CD14-positive monocyte (primary cell): ENCODE measurements around the gene CCDC88A. TPM values are rescaled to one million over a fixed set of nuclear protein-coding genes. Genes with fewer than 3 reads are reported as not detected.

ENCODE experiments used
- DNase-seq, 3 donors: peaks; one replicate each; pipeline ENCODE4 v3.0.0-alpha.2; 2011 to 2022
- H2AFZ ChIP-seq: 2 replicates; pipeline ENCODE4 v1.6.0; 2012; ENCODE audit warnings: mild to moderate bottlenecking, low read depth, low read length, inconsistent platforms; ENCODE audit not compliant: insufficient read depth, poor library complexity, severe bottlenecking
- H3K27ac ChIP-seq, 2 donors: 1 replicate in 1 of 2; 2 replicates in 1 of 2; pipeline ENCODE4 v1.5.1; 2012 to 2013; ENCODE audit warnings: low read length in 2 of 2, control low read depth in 1 of 2, inconsistent platforms in 1 of 2, low read depth in 1 of 2, mild to moderate bottlenecking in 1 of 2
- H3K27me3 ChIP-seq, 2 donors: one replicate each; pipeline versions ENCODE4 v1.6.0 to v1.6.1; 2011 to 2013; ENCODE audit warnings: low read length in 2 of 2; ENCODE audit not compliant: control insufficient read depth in 2 of 2, insufficient read depth in 2 of 2
- H3K36me3 ChIP-seq, 2 donors: replicated peaks in 1 of 2; 1 replicate in 1 of 2; 2 replicates in 1 of 2; pipeline versions ENCODE4 v1.5.1 to v1.6.1; 2012 to 2013; ENCODE audit warnings: low read length in 2 of 2, control low read depth in 1 of 2, inconsistent platforms in 1 of 2, mild to moderate bottlenecking in 1 of 2; ENCODE audit not compliant: insufficient read depth in 2 of 2, control insufficient read depth in 1 of 2
- H3K4me1 ChIP-seq, 2 donors: 1 replicate in 1 of 2; 2 replicates in 1 of 2; pipeline versions ENCODE4 v1.5.1 to v1.6.1; 2012 to 2013; ENCODE audit warnings: low read length in 2 of 2, control low read depth in 1 of 2, inconsistent platforms in 1 of 2, mild to moderate bottlenecking in 1 of 2, moderate library complexity in 1 of 2; ENCODE audit not compliant: insufficient read depth in 2 of 2, control insufficient read depth in 1 of 2
- H3K4me2 ChIP-seq: replicated peaks from 2 replicates; pipeline ENCODE3; 2012; ENCODE audit warnings: low read length, moderate library complexity, mild to moderate bottlenecking; ENCODE audit not compliant: poor library complexity, severe bottlenecking; ENCODE audit errors: extremely low read depth
- H3K4me3 ChIP-seq, 3 experiments: fragments of 200-600 bp in 1 of 3; sonication (generic) in 1 of 3; replicated peaks in 1 of 3; 1 replicate in 2 of 3; 2 replicates in 1 of 3; pipeline ENCODE4 v1.5.1; 2011 to 2013; ENCODE audit warnings: low read length in 3 of 3, mild to moderate bottlenecking in 3 of 3, control low read depth in 2 of 3, low read depth in 2 of 3, inconsistent platforms in 1 of 3, moderate library complexity in 1 of 3
- H3K79me2 ChIP-seq: 2 replicates; pipeline ENCODE4 v1.6.0; 2012; ENCODE audit warnings: mild to moderate bottlenecking, control low read depth, inconsistent platforms, low read length, moderate library complexity; ENCODE audit not compliant: insufficient read depth
- H3K9ac ChIP-seq: 2 replicates; pipeline ENCODE4 v1.6.0; 2017; ENCODE audit warnings: low read length, mild to moderate bottlenecking; ENCODE audit not compliant: insufficient read depth, poor library complexity, severe bottlenecking
- H3K9me3 ChIP-seq, 2 donors: replicated peaks in 1 of 2; 1 replicate in 1 of 2; 2 replicates in 1 of 2; pipeline versions ENCODE4 v1.5.1 to v1.6.1; 2012 to 2013; ENCODE audit warnings: low read length in 2 of 2, control low read depth in 1 of 2; ENCODE audit not compliant: control insufficient read depth in 1 of 2, insufficient read depth in 1 of 2
- H4K20me1 ChIP-seq: 2 replicates; pipeline ENCODE4 v1.6.0; 2012; ENCODE audit warnings: mild to moderate bottlenecking, low read length, control low read depth, moderate library complexity; ENCODE audit not compliant: insufficient read depth
- H3K27ac Mint-ChIP-seq, 7 donors: one replicate each; pipeline ENCODE4 v1.8.0; 2020; ENCODE audit warnings: mild to moderate bottlenecking in 7 of 7, mixed read lengths in 7 of 7, moderate library complexity in 6 of 7, inconsistent platforms in 2 of 7
- H3K27me3 Mint-ChIP-seq, 3 donors: one replicate each; pipeline ENCODE4 v1.8.0; 2021 to 2022; ENCODE audit warnings: low read depth in 3 of 3, mild to moderate bottlenecking in 3 of 3, mixed read lengths in 3 of 3, moderate library complexity in 3 of 3, inconsistent platforms in 1 of 3
- H3K36me3 Mint-ChIP-seq, 2 donors: one replicate each; pipeline ENCODE4 v1.8.0; 2020; ENCODE audit warnings: mixed read lengths in 2 of 2, inconsistent platforms in 1 of 2, mild to moderate bottlenecking in 1 of 2
- H3K4me1 Mint-ChIP-seq: one replicate; pipeline ENCODE4 v1.8.0; 2020; ENCODE audit warnings: mild to moderate bottlenecking, mixed read lengths
- H3K4me3 Mint-ChIP-seq, 2 donors: one replicate each; pipeline ENCODE4 v1.8.0; 2020; ENCODE audit warnings: mild to moderate bottlenecking in 2 of 2, mixed read lengths in 2 of 2, moderate library complexity in 1 of 2
- H3K9me3 Mint-ChIP-seq, 7 donors: one replicate each; pipeline ENCODE4 v1.8.0; 2020 to 2022; ENCODE audit warnings: mixed read lengths in 7 of 7, mild to moderate bottlenecking in 6 of 7, moderate library complexity in 6 of 7, inconsistent platforms in 2 of 7
- CTCF ChIP-seq: fragments of 200-600 bp; IDR thresholded peaks from one replicate; pipeline ENCODE4 v1.8.0; 2022; ENCODE audit warnings: antibody characterized with exemption, mild to moderate bottlenecking
- WGBS: methylation state at CpG from one replicate; pipeline ENCODE4 v1.1.5; 2013; ENCODE audit warnings: missing lambda C conversion rate; ENCODE audit not compliant: insufficient coverage; 5-methylcytosine and 5-hydroxymethylcytosine counted together
- intact Hi-C, 2 donors: fragments of 100-400 bp; cut with micrococcal nuclease; formaldehyde crosslinking; loops; one replicate each; pipeline versions ENCODE4 v1.15.0 to v1.15.1; 2023
- polyA plus RNA-seq, 3 donors: library from polyadenylated mRNA; depleted of rRNA in 1 of 3; unstranded in 2 of 3; stranded (reverse) in 1 of 3; fragments of 300-500 nt in 2 of 3; fragments of >200 nt in 1 of 3; fragmentation: Illumina TruSeq in 2 of 3; gene quantifications; 1 replicate in 2 of 3; 2 replicates in 1 of 3; pipeline ENCODE4 v1.2.3, GENCODE V29; 2012 to 2021

CCDC88A gene
- polyA plus RNA-seq, 3 donors, result 9.9 to 57.1 (median 17.9) TPM

DNA sequence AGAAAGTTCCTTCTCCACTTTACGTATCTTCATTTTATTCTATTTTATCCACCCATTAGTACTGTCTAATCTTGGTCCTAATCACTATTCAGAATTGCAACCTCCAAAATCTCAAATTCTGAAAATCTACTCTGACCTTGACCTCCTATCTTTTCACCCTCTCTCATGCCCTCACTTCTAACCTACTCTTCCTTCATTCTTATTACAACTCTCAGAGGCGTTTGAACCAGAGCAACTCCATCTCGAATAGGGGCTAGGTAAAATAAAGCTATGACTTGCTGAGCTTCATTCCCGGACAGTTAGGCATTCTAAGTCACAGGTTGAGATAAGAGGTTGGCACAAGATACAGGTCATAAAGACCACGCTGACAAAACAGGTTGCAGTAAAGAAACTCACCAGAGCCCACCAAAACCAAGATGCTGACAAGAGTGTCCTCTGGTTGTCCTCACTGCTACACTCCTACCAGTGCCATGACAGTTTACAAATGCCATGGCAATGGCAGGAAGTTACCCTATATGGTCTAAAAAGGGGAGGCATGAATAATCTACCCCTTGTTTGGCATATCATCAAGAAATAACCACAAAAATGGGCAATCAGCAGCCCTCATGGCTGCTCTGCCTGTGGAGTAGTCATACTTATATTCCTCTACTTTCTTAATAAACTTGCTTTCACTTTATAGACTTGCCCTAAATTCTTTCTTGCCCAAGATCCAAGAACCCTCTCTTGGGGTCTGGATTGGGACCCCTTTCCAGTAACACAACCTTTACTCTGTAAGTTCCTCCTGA lies 11.4 kb downstream of the CCDC88A start:
- H3K27me3 Mint-ChIP-seq, result no peaks in the 10 kb centered on the region

DNA sequence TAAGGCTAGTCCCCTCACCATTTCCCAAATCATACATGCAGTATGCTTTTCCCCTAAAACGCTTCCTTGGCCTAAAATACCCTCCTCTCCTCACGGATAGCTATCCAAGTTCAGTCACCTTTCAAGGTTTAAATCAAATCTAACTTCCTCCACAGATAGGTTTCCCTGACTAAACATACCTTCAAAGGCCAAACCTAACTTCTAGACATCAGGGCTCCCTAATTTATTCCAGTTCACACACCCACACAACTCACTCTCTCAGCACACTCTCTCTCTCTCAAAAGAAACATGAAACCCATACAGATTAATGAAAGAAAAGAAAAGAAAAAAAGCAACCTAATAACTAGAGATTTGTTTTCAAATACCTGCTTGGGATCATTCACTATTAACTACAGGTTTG lies 14.5 kb downstream of the CCDC88A start:
- Mint-ChIP-seq H3K4me1 (peaks cover 26% of the 10 kb centered on the region), H3K27ac (peak overlapping the region in 4 of 7 donors; percentile 1 to 57 (median 30)), H3K27me3 (no peaks in the 10 kb centered on the region), H3K4me3 (no peak overlapping the region), H3K36me3 (peaks cover 43 to 62% of the 10 kb centered on the region in 2 donors), H3K9me3 (no peaks in the 10 kb centered on the region)
- DNase-seq, result no peak
- H2AFZ ChIP-seq, result no peak overlapping the region
- no peak overlapping the region for H3K4me3 ChIP-seq
- no peaks in the 10 kb centered on the region for H3K9me3 ChIP-seq
- H3K27ac ChIP-seq, result peak overlapping the region in 1 of 2 donors; percentile 14
- H3K36me3 ChIP-seq, result peaks cover 29 to 75% of the 10 kb centered on the region in 2 donors
- peaks cover 13% of the 10 kb centered on the region in 2 donors for H3K4me1 ChIP-seq
- no peak overlapping the region for H3K4me2 ChIP-seq
- no peak overlapping the region for H3K9ac ChIP-seq
- peaks cover 61% of the 10 kb centered on the region for H4K20me1 ChIP-seq
- intact Hi-C loops, result no loop called here
- TF ChIP-seq CTCF, result no peak
- 100% methylated on average over 2 of the region's 2 CpGs for WGBS
- peaks cover 93% of the 10 kb centered on the region for H3K79me2 ChIP-seq
- H3K27me3 ChIP-seq, result no peaks in the 10 kb centered on the region

More for the DNA sequence above, 11.4 kb downstream of the CCDC88A start:
- 67% methylated on average over 3 of the region's 5 CpGs for WGBS
- H3K4me3 Mint-ChIP-seq, result no peak overlapping the region
- H3K27ac ChIP-seq, result peak overlapping the region in 1 of 2 donors; percentile 67
- H3K79me2 ChIP-seq, result peaks cover 98% of the 10 kb centered on the region
- no peak overlapping the region for H2AFZ ChIP-seq
- H3K4me3 ChIP-seq, result no peak overlapping the region
- no peak for TF ChIP-seq CTCF
- H3K4me2 ChIP-seq, result no peak overlapping the region
- H3K36me3 Mint-ChIP-seq, result peaks cover 49 to 72% of the 10 kb centered on the region in 2 donors
- H3K36me3 ChIP-seq, result peaks cover 46 to 85% of the 10 kb centered on the region in 2 donors
- DNase-seq, result no peak
- H3K27me3 ChIP-seq, result no peaks in the 10 kb centered on the region
- H3K9ac ChIP-seq, result no peak overlapping the region
- peaks cover 27% of the 10 kb centered on the region for H3K4me1 Mint-ChIP-seq
- intact Hi-C loops, result loop anchor here in 1 of 2 donors (2.0 kb wide), 1 partner anchor 33 kb away; no protein-coding TSS in a partner anchor
- no peaks in the 10 kb centered on the region for H3K9me3 Mint-ChIP-seq
- no peaks in the 10 kb centered on the region for H3K9me3 ChIP-seq
- peaks cover 90% of the 10 kb centered on the region for H4K20me1 ChIP-seq
- peaks cover 7 to 9% of the 10 kb centered on the region in 2 donors for H3K4me1 ChIP-seq
- H3K27ac Mint-ChIP-seq, result peak overlapping the region in 5 of 7 donors; percentile 58 to 79 (median 64)
